ENCODE measurements around the gene GTF3C2.
A peak's percentile ranks its signal among the peaks of the same experiment; 100 is the strongest.
"Not testable (repeated sequence)": the region's sequence is repeated elsewhere in the genome, so short reads cannot be mapped to it uniquely, and the experiment has no call there.

The GTF3C2 gene

GRCh38 chr2:27322301-27322765 lies 34.2 kb downstream of the GTF3C2 start:
- DNase-seq = peak in 1 of 5 experiments; percentile 34

GRCh38 chr2:27320958-27321543 lies 35.5 kb downstream of the GTF3C2 start:
- no peak for DNase-seq

GRCh38 chr2:27319839-27320238 lies 36.7 kb downstream of the GTF3C2 start:
- not testable (repeated sequence) for DNase-seq

GRCh38 chr2:27316655-27317412 lies 39.7 kb downstream of the GTF3C2 start:
- DNase-seq = no peak

- DNase-seq = no peak
Observed at GRCh38 chr2:27315122-27315521, 41.4 kb downstream of the GTF3C2 start.

GRCh38 chr2:27314709-27315108 lies 41.9 kb downstream of the GTF3C2 start:
- DNase-seq = no peak

GRCh38 chr2:27313882-27314645 lies 42.5 kb downstream of the GTF3C2 start:
- DNase-seq = no peak

- no peak for DNase-seq
Observed at GRCh38 chr2:27312152-27312551, 44.4 kb downstream of the GTF3C2 start.

- no peak for DNase-seq
Observed at GRCh38 chr2:27309651-27310050, 46.9 kb downstream of the GTF3C2 start.

GRCh38 chr2:27308359-27308881 lies 48.1 kb downstream of the GTF3C2 start, which contains the start of gene UCN:
UCN (minus strand) TSS chr2:27308445; CDS start chr2:27307895, 550 bp downstream.
- no peak for DNase-seq

GRCh38 chr2:27307545-27308358 lies 48.8 kb downstream of the GTF3C2 start:
- no peak for DNase-seq

- DNase-seq = no peak
Observed at GRCh38 chr2:27307287-27307544, 49.3 kb downstream of the GTF3C2 start.

- DNase-seq = peak in 2 of 5 experiments; percentile 19 to 33
Observed at GRCh38 chr2:27306573-27307286, 49.8 kb downstream of the GTF3C2 start.

- no peak for DNase-seq
Observed at GRCh38 chr2:27306136-27306535, 50.4 kb downstream of the GTF3C2 start.

GRCh38 chr2:27305516-27305915 lies 51.0 kb downstream of the GTF3C2 start:
- DNase-seq = no peak

- DNase-seq = no peak
Observed at GRCh38 chr2:27304488-27305240, 51.9 kb downstream of the GTF3C2 start.

- DNase-seq = peak in 3 of 5 experiments; percentile 22 to 69 (median 39)
Observed at GRCh38 chr2:27303093-27304025, 53.2 kb downstream of the GTF3C2 start.

- DNase-seq = not testable (repeated sequence)
Observed at GRCh38 chr2:27300606-27301005, 56.0 kb downstream of the GTF3C2 start.

- DNase-seq = no peak
Observed at GRCh38 chr2:27298391-27299080, 58.0 kb downstream of the GTF3C2 start.
